Adrenal gland (tissue), 12 donors: ENCODE results near the gene AGBL3. TPM values are rescaled to one million over a fixed set of nuclear protein-coding genes. Genes with fewer than 3 reads are reported as not detected.

Experiments used
- DNase-seq, 7 donors: peaks; one replicate each; pipeline ENCODE4 v3.0.0-alpha.2; 2019 to 2020
- H3K27ac ChIP-seq, 5 donors: fragments of 200-600 bp; sonication (generic) in 4 of 5; 1 replicate in 3 of 5; 2 replicates in 2 of 5; pipeline versions ENCODE4 v1.5.1 to v1.8.0; 2016 to 2020; ENCODE audit warnings: mild to moderate bottlenecking in 1 of 5
- H3K27me3 ChIP-seq: fragments of 200-600 bp; 2 replicates; pipeline ENCODE4 v1.8.0; 2021
- H3K36me3 ChIP-seq, 2 donors: fragments of 200-600 bp; replicated peaks in 1 of 2; 1 replicate in 1 of 2; 2 replicates in 1 of 2; pipeline versions ENCODE4 v1.5.1 to v1.8.0; 2018 to 2022
- H3K4me1 ChIP-seq, 2 donors: fragments of 200-600 bp; replicated peaks in 1 of 2; 1 replicate in 1 of 2; 2 replicates in 1 of 2; pipeline versions ENCODE4 v1.5.1 to v1.8.0; 2018 to 2021
- H3K4me3 ChIP-seq, 4 donors: fragments of 200-600 bp; sonication (generic) in 3 of 4; one replicate each; pipeline ENCODE4 v1.5.1; 2016 to 2018
- H3K9me3 ChIP-seq, 3 donors: fragments of 200-600 bp; sonication (generic) in 1 of 3; replicated peaks in 1 of 3; 1 replicate in 2 of 3; 2 replicates in 1 of 3; pipeline versions ENCODE4 v1.5.1 to v1.8.0; 2016 to 2021
- POLR2A ChIP-seq, 2 donors: fragments of 450-650 bp; IDR thresholded peaks; one replicate each; pipeline ENCODE4 v1.6.1; 2017; ENCODE audit warnings: antibody characterized with exemption in 2 of 2, mild to moderate bottlenecking in 2 of 2, moderate library complexity in 1 of 2
- WGBS, 4 donors: extraction: QIAGEN DNeasy Blood & Tissue Kit in 2 of 4; methylation state at CpG; one replicate each; pipeline versions ENCODE4 v1.1.5 to v1.1.7; 2013 to 2017; 5-methylcytosine and 5-hydroxymethylcytosine counted together
- intact Hi-C, 2 donors: fragments of 100-400 bp; cut with DNase I; formaldehyde crosslinking; loops; one replicate each; pipeline versions ENCODE4 v1.14.1 to v1.15.0; 2022 to 2023
- polyA plus RNA-seq, 3 donors: library from polyadenylated mRNA; stranded (reverse); fragments of 200-250 nt in 2 of 3; fragments of 350-450 nt in 1 of 3; fragmentation: Illumina TruSeq in 1 of 3; extraction: RNeasy Lipid Tissue Mini Kit (QIAGEN cat#74804) in 1 of 3; gene quantifications; one replicate each; pipeline ENCODE4 v1.2.3, GENCODE V29; 2013 to 2014
- total RNA-seq, 9 donors: library from RNA; depleted of rRNA in 4 of 9; stranded (reverse); fragments of >200 nt in 4 of 9; fragments of 120-200 nt in 1 of 9; fragmentation: NEBNext Ultra II Directional in 1 of 9; extraction: Animal tissue kit (Norgen Biotek cat#: 25700) in 1 of 9; gene quantifications; one replicate each; pipeline versions ENCODE4 v1.1.0 to v1.2.4, GENCODE V29; 2013 to 2023
- TF ChIP-seq, protein P1 (sequence below), 6 experiments: fragments of 450-650 bp in 4 of 6; fragments of 200-600 bp in 2 of 6; sonication (generic) in 1 of 6; IDR thresholded peaks; 1 replicate in 5 of 6; 2 replicates in 1 of 6; pipeline versions ENCODE4 v1.5.1 to v1.8.0; 2016 to 2021; ENCODE audit warnings: antibody characterized with exemption in 6 of 6, mild to moderate bottlenecking in 2 of 6, moderate library complexity in 1 of 6
- donor health status: healthy with polysubstance abuse.
- donor health status: Bipolar disorder and iron deficiency.
- donor health status: DM: yes; HTN: yes; CAD: no.
- donor health status: DM: no; HTN: no; CAD: no.
- donor health status: DM: no; HTN: no; CAD: no.
- donor health status: DM: yes; HTN: yes; CAD: no.

Gene AGBL3
- total and polyA plus RNA-seq, 12 donors: 0.28 to 7.3 (median 1.9) TPM

DNA sequence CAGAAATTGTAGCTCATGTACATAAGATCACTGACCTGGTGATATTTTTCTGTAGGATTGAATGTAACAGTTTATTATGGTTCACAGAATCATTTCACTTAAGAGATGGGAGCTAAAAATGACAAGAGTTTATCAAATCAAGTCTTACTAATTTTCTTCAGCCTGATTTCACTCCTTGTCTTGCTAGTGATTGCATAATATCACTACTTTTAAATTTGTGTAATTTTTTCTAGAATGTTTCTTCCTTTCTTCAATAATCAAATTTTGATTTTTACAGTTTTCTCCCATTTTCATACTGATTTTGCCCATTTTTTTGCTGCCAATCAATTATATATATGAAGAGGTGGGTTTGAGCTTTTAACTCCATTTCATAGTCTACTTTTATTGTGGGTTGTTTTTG, 92.8 kb downstream of the AGBL3 start:
- no peaks in the 10 kb centered on the region for H3K4me1 ChIP-seq
- no peaks in the 10 kb centered on the region for H3K9me3 ChIP-seq

DNA sequence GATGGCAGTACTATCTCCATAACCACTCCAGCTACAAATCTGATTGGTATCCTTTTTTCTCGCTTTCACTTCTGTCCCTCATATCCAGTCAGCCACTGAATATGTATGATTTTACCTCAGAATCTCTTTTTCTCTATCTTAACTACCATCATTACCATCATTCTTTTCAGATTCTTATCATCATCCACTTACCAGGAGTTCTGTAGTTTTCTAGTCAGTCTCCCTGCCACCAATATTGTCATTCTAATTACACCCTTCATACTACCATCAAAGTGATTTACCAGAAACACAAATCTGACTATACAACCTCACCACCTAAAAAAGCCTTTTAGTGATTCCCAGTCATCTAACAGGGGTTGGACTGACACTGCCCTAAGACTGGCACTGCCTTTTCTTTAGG, 96.7 kb downstream of the AGBL3 start:
- no peaks in the 10 kb centered on the region for H3K36me3 ChIP-seq
- no peaks in the 10 kb centered on the region for H3K9me3 ChIP-seq
- TF ChIP-seq, protein P1, sequence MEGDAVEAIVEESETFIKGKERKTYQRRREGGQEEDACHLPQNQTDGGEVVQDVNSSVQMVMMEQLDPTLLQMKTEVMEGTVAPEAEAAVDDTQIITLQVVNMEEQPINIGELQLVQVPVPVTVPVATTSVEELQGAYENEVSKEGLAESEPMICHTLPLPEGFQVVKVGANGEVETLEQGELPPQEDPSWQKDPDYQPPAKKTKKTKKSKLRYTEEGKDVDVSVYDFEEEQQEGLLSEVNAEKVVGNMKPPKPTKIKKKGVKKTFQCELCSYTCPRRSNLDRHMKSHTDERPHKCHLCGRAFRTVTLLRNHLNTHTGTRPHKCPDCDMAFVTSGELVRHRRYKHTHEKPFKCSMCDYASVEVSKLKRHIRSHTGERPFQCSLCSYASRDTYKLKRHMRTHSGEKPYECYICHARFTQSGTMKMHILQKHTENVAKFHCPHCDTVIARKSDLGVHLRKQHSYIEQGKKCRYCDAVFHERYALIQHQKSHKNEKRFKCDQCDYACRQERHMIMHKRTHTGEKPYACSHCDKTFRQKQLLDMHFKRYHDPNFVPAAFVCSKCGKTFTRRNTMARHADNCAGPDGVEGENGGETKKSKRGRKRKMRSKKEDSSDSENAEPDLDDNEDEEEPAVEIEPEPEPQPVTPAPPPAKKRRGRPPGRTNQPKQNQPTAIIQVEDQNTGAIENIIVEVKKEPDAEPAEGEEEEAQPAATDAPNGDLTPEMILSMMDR (IDR thresholded peaks at IDR 0.05): no peak
- TF ChIP-seq POLR2A (IDR thresholded peaks at IDR 0.05): no peak
- H3K4me1 ChIP-seq: no peaks in the 10 kb centered on the region
- 0 to 2% (median 0%) methylated on average over 1 of the region's 1 CpG for WGBS, 4 donors
- no peak overlapping the region for H3K4me3 ChIP-seq
- intact Hi-C loops: no loop called here
- DNase-seq: no peak
- no peak overlapping the region for H3K27ac ChIP-seq
- H3K27me3 ChIP-seq: no peaks in the 10 kb centered on the region

More for the DNA sequence above, 92.8 kb downstream of the AGBL3 start:
- Histone ChIP-seq H3K27me3 (no peaks in the 10 kb centered on the region), H3K36me3 (no peaks in the 10 kb centered on the region), H3K4me3 (no peak overlapping the region), H3K27ac (no peak overlapping the region)
- intact Hi-C loops: no loop called here
- TF ChIP-seq POLR2A (IDR thresholded peaks at IDR 0.05): no peak
- TF ChIP-seq, protein P1 (IDR thresholded peaks at IDR 0.05): no peak
- no peak for DNase-seq

DNA sequence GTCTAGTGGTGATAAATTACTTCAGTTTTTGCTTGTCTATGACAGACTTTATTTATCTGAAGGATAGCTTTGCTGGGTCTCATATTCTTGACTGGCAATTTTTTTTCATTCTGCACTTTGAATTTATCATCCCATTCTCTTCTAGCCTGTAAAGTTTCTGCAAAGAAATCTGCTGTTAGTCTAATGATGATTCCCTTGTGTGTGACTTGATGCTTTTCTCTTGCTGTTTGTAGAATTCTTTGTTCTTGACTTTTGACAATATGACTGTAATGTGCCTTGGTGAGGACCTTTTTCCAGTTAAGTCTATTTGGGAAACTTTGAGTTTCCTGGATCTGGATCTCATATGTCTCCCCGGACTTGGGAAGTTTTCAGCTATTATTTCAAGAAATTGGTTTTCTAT, 102.3 kb downstream of the AGBL3 start:
- Histone ChIP-seq H3K27ac (no peak overlapping the region), H3K27me3 (no peaks in the 10 kb centered on the region), H3K36me3 (no peaks in the 10 kb centered on the region), H3K4me1 (peaks cover 0 to 4% of the 10 kb centered on the region in 2 donors), H3K4me3 (no peak overlapping the region), H3K9me3 (no peaks in the 10 kb centered on the region)
- intact Hi-C loops: no loop called here
- no peak for DNase-seq
- no peak for TF ChIP-seq POLR2A (IDR thresholded peaks at IDR 0.05)
- TF ChIP-seq, protein P1 (IDR thresholded peaks at IDR 0.05): no peak
- WGBS, 4 donors: 91 to 100% (median 96%) methylated on average over 1 of the region's 1 CpG

DNA sequence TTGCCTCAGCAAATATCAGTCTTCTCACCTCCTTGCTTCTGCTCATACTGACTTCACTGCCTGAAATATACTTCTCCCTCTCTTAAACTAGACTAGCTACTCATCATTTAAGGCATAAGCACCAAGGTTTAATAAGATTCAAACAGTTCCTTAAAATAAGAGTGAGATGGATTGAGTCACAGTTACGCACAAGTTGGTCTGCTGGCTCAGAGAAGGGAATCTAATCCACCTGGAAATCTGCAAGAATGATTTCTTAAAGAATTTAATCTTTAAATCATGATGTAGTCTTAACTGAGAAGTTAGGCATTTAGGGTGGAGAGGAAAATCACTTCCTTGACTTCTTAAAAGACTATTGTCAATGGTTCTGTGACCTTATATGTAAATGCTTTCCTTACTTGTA, 105.4 kb downstream of the AGBL3 start:
- H3K27me3 ChIP-seq: no peaks in the 10 kb centered on the region
- intact Hi-C loops: no loop called here
- no peak for DNase-seq
- H3K9me3 ChIP-seq: no peaks in the 10 kb centered on the region
- TF ChIP-seq, protein P1 (IDR thresholded peaks at IDR 0.05): no peak
- TF ChIP-seq POLR2A (IDR thresholded peaks at IDR 0.05): no peak
- H3K4me1 ChIP-seq: peaks cover 0 to 4% of the 10 kb centered on the region in 2 donors
- 87 to 93% (median 90%) methylated on average over 1 of the region's 1 CpG for WGBS, 4 donors
- H3K4me3 ChIP-seq: no peak overlapping the region
- H3K36me3 ChIP-seq: no peaks in the 10 kb centered on the region
- H3K27ac ChIP-seq: no peak overlapping the region
